ENCODE data around the gene ALG1.

DNA sequence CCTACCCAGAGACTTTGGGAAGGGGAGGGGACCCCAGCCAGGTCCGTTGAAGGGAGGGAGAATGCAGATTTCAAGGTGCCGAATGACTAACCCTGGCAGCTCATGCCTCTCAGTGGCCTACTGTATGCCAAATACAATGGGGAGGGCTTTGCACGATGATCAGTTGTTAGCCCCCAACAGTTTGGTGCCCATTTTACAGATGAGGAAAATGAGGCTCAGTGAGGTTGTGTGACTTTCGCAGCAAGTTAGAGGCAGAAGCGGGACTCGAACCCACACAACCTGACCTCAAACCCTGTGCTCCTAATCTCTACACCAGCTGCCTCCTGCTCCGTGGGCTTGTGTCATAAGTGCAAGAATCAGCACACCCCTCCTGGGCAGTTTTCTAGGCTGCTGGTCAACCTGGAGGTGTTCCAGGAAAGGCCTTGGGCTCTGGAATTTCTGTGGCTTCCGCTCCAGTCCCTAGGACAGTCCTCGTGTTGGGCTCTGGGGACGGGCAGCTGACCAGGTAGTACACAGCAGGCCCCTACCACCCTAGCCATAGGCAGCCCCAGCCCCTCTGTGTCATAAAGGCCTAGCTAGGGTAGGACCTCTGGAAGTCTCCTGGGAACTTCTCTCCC, 26.0 kb upstream of the ALG1 start:
- TF ChIP-seq MYB (IDR thresholded peaks at IDR 0.05; ENCODE audit: borderline replicate concordance, low read depth, low read length) (no peak), NR2C2 (IDR thresholded peaks at IDR 0.05; ENCODE audit: borderline replicate concordance, control insufficient read depth, insufficient read length, low read depth) (no peak)
- TF ChIP-seq, protein P1, sequence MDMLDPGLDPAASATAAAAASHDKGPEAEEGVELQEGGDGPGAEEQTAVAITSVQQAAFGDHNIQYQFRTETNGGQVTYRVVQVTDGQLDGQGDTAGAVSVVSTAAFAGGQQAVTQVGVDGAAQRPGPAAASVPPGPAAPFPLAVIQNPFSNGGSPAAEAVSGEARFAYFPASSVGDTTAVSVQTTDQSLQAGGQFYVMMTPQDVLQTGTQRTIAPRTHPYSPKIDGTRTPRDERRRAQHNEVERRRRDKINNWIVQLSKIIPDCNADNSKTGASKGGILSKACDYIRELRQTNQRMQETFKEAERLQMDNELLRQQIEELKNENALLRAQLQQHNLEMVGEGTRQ (IDR thresholded peaks at IDR 0.05; ENCODE audit: borderline replicate concordance, low read depth, low read length): no peak

Measured in GM12878 (cell line).